Activated naive CD8-positive, alpha-beta T cell treated with anti-CD3 and anti-CD28 coated beads, Interleukin-2, amount 10 ng/mL, durations not matched to agents 7 days and 5 days (primary cell): ENCODE data around the gene ZNF292. TPM values are rescaled to one million over a fixed set of nuclear protein-coding genes. Genes with fewer than 3 reads are reported as not detected.

Experiments used
- total RNA-seq, 2 experiments: library from RNA; stranded (reverse); gene quantifications; one replicate each; pipeline ENCODE4 v1.2.3, GENCODE V29; 2021

Gene ZNF292
- total RNA-seq, 2 experiments from 2014 or later: 70.2 to 77.6 TPM

Other genes starting within 250 kb of the ZNF292 start
- not detected for gene HTR1E, start 218.0 kb upstream of the ZNF292 start, total RNA-seq
- not detected for gene CGA, start 60.5 kb upstream of the ZNF292 start, total RNA-seq
- gene SMIM8, start 167.0 kb downstream of the ZNF292 start, total RNA-seq: 10 to 100 TPM; 11.9 to 12.2 TPM
- gene GJB7, start 173.7 kb downstream of the ZNF292 start, total RNA-seq: not detected
- gene C6orf163, start 189.2 kb downstream of the ZNF292 start, total RNA-seq: 1 to 10 TPM; 3.2 to 3.4 TPM